Thyroid gland (tissue), 4 donors: ENCODE results near the gene KIAA0930. TPM values are rescaled to one million over a fixed set of nuclear protein-coding genes. Genes with fewer than 3 reads are reported as not detected.

Experiments
- DNase-seq, 2 donors: peaks; one replicate each; pipeline ENCODE4 v3.0.0-alpha.2; 2019
- H3K27ac ChIP-seq, 3 donors: fragments of 200-600 bp; sonication (generic); 1 replicate in 2 of 3; 2 replicates in 1 of 3; pipeline ENCODE4 v1.5.1; 2016 to 2019; ENCODE audit warnings: mild to moderate bottlenecking in 1 of 3, moderate library complexity in 1 of 3
- H3K27me3 ChIP-seq: fragments of 200-600 bp; sonication (generic); one replicate; pipeline ENCODE4 v1.5.1; 2019
- H3K36me3 ChIP-seq, 2 donors: fragments of 200-600 bp; sonication (generic); one replicate each; pipeline ENCODE4 v1.5.1; 2016 to 2019
- H3K4me1 ChIP-seq, 2 donors: fragments of 200-600 bp; sonication (generic); one replicate each; pipeline ENCODE4 v1.5.1; 2017 to 2019
- H3K4me3 ChIP-seq, 3 donors: fragments of 200-600 bp; sonication (generic); replicated peaks in 1 of 3; 1 replicate in 2 of 3; 2 replicates in 1 of 3; pipeline ENCODE4 v1.5.1; 2016; ENCODE audit warnings: mild to moderate bottlenecking in 1 of 3
- H3K9me3 ChIP-seq: fragments of 200-600 bp; sonication (generic); one replicate; pipeline ENCODE4 v1.5.1; 2017
- CTCF ChIP-seq, 6 experiments: fragments of 200-600 bp in 3 of 6; fragments of 450-650 bp in 3 of 6; sonication (generic) in 3 of 6; IDR thresholded peaks; one replicate each; pipeline ENCODE4 v1.5.1; 2016 to 2019; ENCODE audit warnings: antibody characterized with exemption in 6 of 6, mild to moderate bottlenecking in 2 of 6, inconsistent platforms in 1 of 6, moderate library complexity in 1 of 6
- POLR2A ChIP-seq, 2 donors: fragments of 450-650 bp; IDR thresholded peaks; one replicate each; pipeline ENCODE4 v1.6.1; 2017; ENCODE audit warnings: antibody characterized with exemption in 2 of 2, mild to moderate bottlenecking in 2 of 2, moderate library complexity in 1 of 2
- WGBS, 2 donors: methylation state at CpG; one replicate each; pipeline ENCODE4 v1.1.5; 2017; 5-methylcytosine and 5-hydroxymethylcytosine counted together
- intact Hi-C: fragments of 100-400 bp; cut with DNase I; formaldehyde crosslinking; loops from one replicate; pipeline ENCODE4 v1.15.1; 2023
- total RNA-seq, 4 donors: library from RNA; depleted of rRNA; stranded (reverse); fragments of >200 nt; gene quantifications; one replicate each; pipeline ENCODE4 v1.2.3, GENCODE V29; 2016

The KIAA0930 gene
- total RNA-seq, 4 donors from 2014 or later, result 21.0 to 42.7 (median 25.0) TPM

GRCh38 chr22:45230026-45230721, 10.5 kb downstream of the KIAA0930 start:
- no peaks in the 10 kb centered on the region for H3K9me3 ChIP-seq
- no peak overlapping the region for H3K27ac ChIP-seq
- H3K27me3 ChIP-seq, result no peaks in the 10 kb centered on the region
- intact Hi-C loops, result no loop called here
- H3K4me3 ChIP-seq, result no peak overlapping the region
- WGBS, 2 donors, result 84 to 89% methylated on average over 12 to 16 of the region's 16 CpGs
- TF ChIP-seq POLR2A (IDR thresholded peaks at IDR 0.05), result no peak
- no peak for TF ChIP-seq CTCF (IDR thresholded peaks at IDR 0.05)
- H3K36me3 ChIP-seq, result no peaks in the 10 kb centered on the region
- H3K4me1 ChIP-seq, result peaks cover 6 to 17% of the 10 kb centered on the region in 2 donors
- DNase-seq, result no peak

GRCh38 chr22:45229181-45229580, 11.5 kb downstream of the KIAA0930 start:
- H3K27me3 ChIP-seq, result no peaks in the 10 kb centered on the region
- no peak for TF ChIP-seq POLR2A (IDR thresholded peaks at IDR 0.05)
- no peak for TF ChIP-seq CTCF (IDR thresholded peaks at IDR 0.05)
- no peak overlapping the region for H3K4me3 ChIP-seq
- intact Hi-C loops, result no loop called here
- peaks cover 6 to 17% of the 10 kb centered on the region in 2 donors for H3K4me1 ChIP-seq
- no peaks in the 10 kb centered on the region for H3K36me3 ChIP-seq
- WGBS, 2 donors, result 85 to 96% methylated on average over 8 to 11 of the region's 13 CpGs
- no peaks in the 10 kb centered on the region for H3K9me3 ChIP-seq
- DNase-seq, result no peak
- H3K27ac ChIP-seq, result no peak overlapping the region

- Histone ChIP-seq H3K36me3 (no peaks in the 10 kb centered on the region), H3K4me1 (peaks cover 6 to 18% of the 10 kb centered on the region in 2 donors), H3K9me3 (no peaks in the 10 kb centered on the region), H3K27me3 (no peaks in the 10 kb centered on the region), H3K27ac (no peak overlapping the region), H3K4me3 (no peak overlapping the region)
- TF ChIP-seq CTCF (IDR thresholded peaks at IDR 0.05) (no peak), POLR2A (IDR thresholded peaks at IDR 0.05) (no peak)
- intact Hi-C loops, result no loop called here
- DNase-seq, result no peak
- WGBS, 2 donors, result 83 to 99% methylated on average over 7 to 8 of the region's 8 CpGs
Observed at GRCh38 chr22:45228401-45228754, 12.3 kb downstream of the KIAA0930 start.

GRCh38 chr22:45227645-45228400, 12.9 kb downstream of the KIAA0930 start:
- H3K27me3 ChIP-seq, result no peaks in the 10 kb centered on the region
- no peak overlapping the region for H3K27ac ChIP-seq
- intact Hi-C loops, result no loop called here
- H3K9me3 ChIP-seq, result no peaks in the 10 kb centered on the region
- WGBS, 2 donors, result 76 to 90% methylated on average over 11 to 14 of the region's 16 CpGs
- no peaks in the 10 kb centered on the region for H3K36me3 ChIP-seq
- H3K4me1 ChIP-seq, result peaks cover 6 to 22% of the 10 kb centered on the region in 2 donors
- no peak for DNase-seq
- H3K4me3 ChIP-seq, result no peak overlapping the region
- no peak for TF ChIP-seq CTCF (IDR thresholded peaks at IDR 0.05)
- TF ChIP-seq POLR2A (IDR thresholded peaks at IDR 0.05), result no peak
